GM19025 (cell line): ENCODE data around the gene ASPN.
"Not testable (repeated sequence)": the region's sequence is repeated elsewhere in the genome, so short reads cannot be mapped to it uniquely, and the experiment has no call there.

ENCODE experiments used
- ATAC-seq: cut with Tn5 transposase; IDR thresholded peaks from one replicate; pipeline ENCODE4 v1.9.1; 2021; ENCODE audit warnings: mild to moderate bottlenecking, low read depth, moderate library complexity; ENCODE audit not compliant: unreplicated experiment

ASPN gene

DNA sequence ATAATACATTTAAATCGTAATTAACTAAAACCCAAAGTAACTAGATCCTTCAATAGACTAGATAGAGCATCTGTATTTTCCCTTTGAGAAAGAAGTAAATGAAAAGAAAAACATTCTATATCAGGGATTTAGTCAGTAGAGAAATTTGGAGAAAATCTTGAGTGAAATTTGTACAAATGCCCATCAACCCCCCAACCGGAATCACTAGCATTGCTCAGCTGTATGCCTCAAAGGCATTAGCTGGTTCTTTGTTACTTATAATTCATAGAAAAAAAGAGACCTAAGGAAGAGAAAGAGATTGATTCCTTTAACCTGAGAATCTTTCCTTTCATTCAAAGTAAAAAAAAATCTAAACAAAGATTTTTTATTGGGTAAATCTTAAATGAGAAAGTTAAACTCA lies 58.7 kb downstream of the ASPN start:
- no peak for ATAC-seq

DNA sequence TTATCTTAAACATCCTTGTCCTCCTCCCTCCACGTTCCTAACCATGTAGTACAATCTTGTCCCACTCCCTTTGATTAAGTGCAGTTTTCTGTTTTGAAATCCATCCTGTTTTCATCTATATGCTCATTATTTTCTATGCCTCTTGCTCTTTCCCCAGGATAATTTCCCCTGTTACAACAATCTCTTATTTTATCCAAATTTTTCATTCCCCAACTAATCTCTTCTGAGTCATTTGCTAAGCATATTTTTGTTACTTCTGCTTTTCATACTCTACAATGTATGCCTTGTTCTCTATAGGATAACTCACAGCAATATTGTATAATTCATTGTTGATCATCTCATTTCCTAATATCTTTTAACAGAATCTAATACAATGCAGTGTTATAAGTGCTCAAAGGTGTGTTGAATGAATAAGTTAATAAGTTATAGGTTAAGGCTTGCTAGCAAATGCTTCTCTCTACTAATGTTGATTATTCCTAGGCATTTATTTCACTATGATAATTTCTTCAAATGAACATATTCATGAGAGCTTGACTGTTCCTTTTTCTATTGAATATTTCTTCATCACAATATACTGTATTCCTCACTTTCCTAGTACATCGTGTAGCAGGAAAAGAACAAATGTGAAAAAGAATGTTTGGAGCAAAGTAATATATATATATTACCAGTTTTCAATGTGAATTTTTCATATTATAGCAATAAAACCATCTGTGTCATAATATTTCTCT lies 59.5 kb downstream of the ASPN start:
- ATAC-seq, result no peak

DNA sequence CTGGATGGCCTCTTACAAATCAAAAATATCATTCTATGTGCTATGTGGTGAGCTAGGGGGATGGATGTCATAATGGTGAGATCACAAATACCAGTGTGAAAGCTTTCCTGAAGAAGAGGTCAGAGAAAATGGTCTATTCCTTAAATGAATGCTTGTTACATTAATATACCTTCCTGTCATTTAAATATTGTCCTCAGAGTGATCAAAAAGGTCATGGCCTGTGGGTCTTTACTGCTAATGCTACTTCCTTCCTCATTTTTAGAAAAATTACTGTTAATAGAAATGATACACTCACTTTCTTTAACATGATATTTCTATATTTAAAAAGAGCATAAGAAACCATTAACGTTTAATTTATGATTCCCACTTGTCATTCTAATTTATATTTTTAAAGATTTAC lies 67.7 kb downstream of the ASPN start:
- ATAC-seq, result no peak

DNA sequence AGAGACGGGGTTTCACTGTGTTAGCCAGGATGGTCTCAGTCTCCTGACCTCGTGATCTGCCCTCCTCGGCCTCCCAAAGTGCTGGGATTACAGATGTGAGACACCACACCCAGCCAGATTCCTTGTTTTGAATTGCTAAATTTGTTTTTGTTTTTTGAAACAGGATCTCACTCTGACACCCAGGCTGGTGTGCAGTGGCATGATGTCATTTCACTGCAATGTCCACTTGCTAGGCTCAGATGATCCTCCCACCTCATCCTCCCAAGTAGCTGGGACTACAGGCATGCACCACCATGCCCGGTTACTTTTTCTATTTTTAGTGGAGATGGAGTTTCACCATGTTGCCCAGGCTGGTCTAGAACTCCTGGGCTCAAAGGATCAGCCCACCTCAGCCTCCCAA lies 71.1 kb downstream of the ASPN start:
- not testable (repeated sequence) for ATAC-seq

DNA sequence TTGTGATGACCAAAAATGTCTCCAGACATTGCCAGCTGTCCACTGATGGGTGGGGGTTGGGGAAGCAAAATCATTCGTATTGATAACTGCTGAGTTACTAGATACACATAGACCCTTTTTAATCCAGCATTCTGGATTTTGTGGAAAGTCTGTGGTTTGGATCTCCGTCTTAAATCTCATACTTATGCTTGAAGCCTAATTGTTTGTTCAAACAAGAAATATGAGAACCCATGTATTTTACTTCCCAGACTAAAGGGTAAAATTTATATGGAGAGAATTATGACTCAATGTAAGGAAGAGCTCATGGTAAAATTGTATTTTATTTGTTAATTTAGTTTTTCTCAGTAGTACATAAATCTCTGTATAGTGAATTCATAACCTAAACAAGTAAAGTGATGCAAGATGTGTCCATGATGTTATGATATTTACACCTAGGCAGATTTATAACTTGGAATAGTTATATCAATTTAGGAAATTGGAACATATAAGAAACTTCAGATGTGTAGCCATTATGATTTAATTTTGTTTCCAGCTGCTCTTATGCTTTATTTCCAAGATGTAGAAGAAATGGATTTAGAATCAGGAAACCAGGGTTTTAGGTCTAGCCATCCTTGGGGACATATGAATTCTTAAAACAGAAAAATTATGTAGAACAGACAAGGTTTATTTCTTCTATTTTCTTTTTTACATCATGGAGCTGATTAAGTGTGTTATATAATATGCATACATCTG lies 73.4 kb downstream of the ASPN start:
- no peak for ATAC-seq

DNA sequence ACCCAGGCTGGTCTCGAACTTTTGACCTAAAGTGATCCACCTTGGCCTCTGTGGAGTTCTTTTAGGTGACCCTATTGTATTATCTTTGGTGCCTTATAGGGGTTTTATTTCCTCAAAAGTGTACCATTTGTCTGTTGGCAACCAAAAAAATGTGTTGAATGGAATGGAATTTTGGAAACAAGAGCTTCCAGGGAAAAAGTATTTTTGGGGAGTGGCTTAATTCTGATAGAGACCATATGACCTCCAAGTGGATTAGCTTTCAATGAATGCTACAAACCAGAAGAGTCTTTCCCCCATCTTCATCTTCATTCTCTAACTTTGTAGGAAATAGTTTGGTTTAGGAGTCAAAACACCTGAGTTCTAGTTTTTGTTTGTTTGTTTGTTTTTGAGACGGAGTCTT lies 74.5 kb downstream of the ASPN start:
- ATAC-seq, result no peak

DNA sequence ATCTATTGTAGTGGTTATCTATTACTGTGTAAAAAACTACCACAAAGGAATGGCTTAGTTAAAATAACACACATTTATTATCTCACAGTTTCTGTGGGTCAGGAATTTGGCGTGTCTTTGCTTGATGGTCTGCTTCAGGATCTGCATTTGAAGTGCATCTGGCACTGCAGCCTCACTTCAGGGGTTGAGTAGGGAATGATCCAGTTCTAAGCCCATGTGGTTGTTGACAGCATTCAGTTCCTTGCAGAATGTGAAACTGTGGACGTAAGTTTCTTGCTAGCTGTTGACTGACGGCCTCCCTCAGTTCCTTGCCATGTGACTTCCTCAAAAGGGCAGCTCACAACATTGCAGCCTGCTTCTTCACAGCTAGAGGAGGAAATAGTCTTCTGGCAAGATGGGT lies 75.8 kb downstream of the ASPN start:
- peak; percentile 63 for ATAC-seq
